Measurements from ENCODE around the gene USP20.

DNA sequence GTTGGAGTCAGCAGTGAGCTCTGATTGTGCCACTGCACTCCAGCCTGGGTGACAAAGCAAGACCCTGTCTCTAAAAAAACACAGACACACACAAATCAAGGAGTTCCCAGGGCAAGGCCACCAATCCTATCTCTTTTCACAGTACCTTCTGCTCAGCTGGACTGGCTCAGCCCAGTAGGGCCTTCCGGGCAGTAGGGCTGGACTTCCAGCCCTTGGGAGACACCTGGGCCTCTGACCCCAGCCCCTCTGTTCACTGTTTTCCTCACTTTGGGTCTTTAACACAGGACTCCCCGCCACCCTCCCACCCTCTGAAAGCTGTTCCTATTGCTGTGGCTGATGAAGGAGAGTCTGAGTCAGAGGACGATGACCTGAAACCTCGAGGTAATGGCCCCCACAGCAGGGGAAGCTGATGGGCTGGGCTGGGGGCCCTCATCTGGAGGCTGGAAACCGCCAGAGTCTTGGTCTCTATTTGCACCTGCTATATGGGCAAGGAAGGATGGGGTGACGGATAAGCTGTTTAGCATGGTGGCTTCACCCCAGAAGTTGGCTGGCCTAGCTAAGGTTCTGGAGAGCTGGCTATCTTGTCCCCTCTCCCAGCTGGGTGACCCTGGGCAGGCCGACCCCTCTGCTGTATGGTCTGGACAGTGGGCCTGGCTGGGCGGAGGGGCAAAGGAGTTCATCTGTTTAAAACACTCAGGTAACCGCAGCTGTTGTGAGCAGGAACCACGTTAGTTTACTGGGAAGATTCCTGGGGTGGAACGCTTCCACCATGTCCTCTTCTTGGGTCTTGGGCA, 25.6 kb downstream of the USP20 start:
- TF ChIP-seq POLR2AphosphoS5 (IDR thresholded peaks at IDR 0.05; ENCODE audit: low read depth, low read length), result no peak
- no peak for TF ChIP-seq POLR2A (IDR thresholded peaks at IDR 0.05; ENCODE audit: low read depth, low read length)
- TF ChIP-seq TAF1 (IDR thresholded peaks at IDR 0.05; ENCODE audit: borderline replicate concordance, low read depth, low read length), result no peak

Measured in GM12892 (cell line).